Ovary (tissue), 3 donors: ENCODE data around the gene GTF3C1.

Experiments used
- CTCF ChIP-seq, 3 donors: fragments of 450-650 bp in 2 of 3; fragments of 200-600 bp in 1 of 3; IDR thresholded peaks; one replicate each; pipeline versions ENCODE4 v1.5.1 to v1.8.0; 2016 to 2022; ENCODE audit warnings: antibody characterized with exemption in 3 of 3, mild to moderate bottlenecking in 1 of 3
- EP300 ChIP-seq: sonication (generic); formaldehyde crosslinking; IDR thresholded peaks from one replicate; pipeline ENCODE4 v1.6.1; 2017; ENCODE audit warnings: antibody characterized with exemption
- POLR2A ChIP-seq: fragments of 450-650 bp; IDR thresholded peaks from one replicate; pipeline ENCODE4 v1.6.1; 2017; ENCODE audit warnings: antibody characterized with exemption, mild to moderate bottlenecking, moderate library complexity
- donor health status: DM: no; HTN: no; CAD: no.

GRCh38 chr16:27566417-27566816 lies 16.7 kb upstream of the GTF3C1 start:
- no peak for TF ChIP-seq CTCF (IDR thresholded peaks at IDR 0.05)
- no peak for TF ChIP-seq POLR2A
- TF ChIP-seq EP300 = no peak
